ENCODE results near the gene NGFR.

Gene NGFR

Small RNA genes within 50 kb of the gene (small RNA-seq; reads per million reads assigned to genes)
- gene MIR6165 = 0 reads per million in 2 experiments
